HG02759 (cell line): Measurements from ENCODE around the gene USO1.
"Not testable (repeated sequence)": the region's sequence is repeated elsewhere in the genome, so short reads cannot be mapped to it uniquely, and the experiment has no call there.

ENCODE experiments used
- ATAC-seq: cut with Tn5 transposase; IDR thresholded peaks from one replicate; pipeline ENCODE4 v1.9.1; 2021; ENCODE audit warnings: mild to moderate bottlenecking, moderate library complexity; ENCODE audit not compliant: unreplicated experiment

Gene USO1

DNA sequence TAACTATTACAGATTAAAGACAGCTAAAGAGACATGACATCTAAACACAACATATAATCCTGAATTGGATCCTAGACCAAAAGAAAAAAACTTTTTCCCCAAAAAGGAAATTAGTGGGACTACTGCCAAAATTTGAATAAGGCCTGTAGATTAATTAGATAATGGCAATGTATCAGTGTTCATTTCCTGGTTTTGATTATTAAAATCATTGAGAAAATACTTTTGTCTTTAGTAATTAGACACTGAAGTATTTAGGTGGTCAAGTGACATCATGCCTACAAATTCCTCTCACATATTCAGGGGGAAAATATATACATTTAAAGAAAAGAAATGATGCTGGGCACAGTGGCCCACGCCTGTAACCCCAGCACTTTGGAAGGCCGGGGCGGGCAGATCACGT is 10.4 kb upstream of the USO1 start:
- ATAC-seq = no peak

GRCh38 chr4:75714704-75715103 is 9.7 kb upstream of the USO1 start:
- no peak for ATAC-seq

DNA sequence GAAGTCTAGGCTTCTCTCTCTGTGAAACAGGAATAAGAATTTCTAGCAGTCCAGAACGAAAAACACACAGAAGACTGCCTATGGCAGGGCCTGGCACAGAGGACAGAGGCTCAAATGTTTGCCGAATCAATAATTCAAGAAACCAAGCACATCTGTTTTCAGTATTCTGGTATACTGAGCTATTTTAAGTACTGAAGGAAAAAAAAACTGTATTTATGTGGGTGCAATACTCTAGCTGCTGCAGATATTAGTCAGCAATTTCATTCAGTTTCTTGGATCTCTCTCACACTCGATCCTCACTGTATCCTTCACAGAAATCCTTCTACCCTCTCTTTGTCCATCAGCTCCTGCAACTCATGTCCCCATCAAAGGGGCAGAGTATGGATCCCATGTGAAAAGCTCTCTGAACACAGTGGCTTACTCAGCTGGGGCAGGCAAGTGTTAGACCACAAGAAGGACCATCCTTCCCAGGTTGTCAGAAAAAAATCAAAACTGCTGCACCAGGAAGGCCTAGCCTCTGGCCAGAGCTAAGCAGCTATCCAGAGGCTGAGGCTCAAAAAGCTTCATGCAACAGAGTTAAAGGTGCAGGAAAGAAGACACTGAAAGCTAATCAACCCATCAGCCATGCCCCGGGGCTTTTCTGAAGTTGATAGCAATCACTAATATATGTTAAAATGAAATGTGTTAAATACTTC is 9.1 kb upstream of the USO1 start:
- ATAC-seq = no peak

GRCh38 chr4:75716054-75716453 is 8.3 kb upstream of the USO1 start:
- ATAC-seq = not testable (repeated sequence)

- ATAC-seq = no peak
These were observed 7.0 kb upstream of the USO1 start for GRCh38 chr4:75717408-75717807.

DNA sequence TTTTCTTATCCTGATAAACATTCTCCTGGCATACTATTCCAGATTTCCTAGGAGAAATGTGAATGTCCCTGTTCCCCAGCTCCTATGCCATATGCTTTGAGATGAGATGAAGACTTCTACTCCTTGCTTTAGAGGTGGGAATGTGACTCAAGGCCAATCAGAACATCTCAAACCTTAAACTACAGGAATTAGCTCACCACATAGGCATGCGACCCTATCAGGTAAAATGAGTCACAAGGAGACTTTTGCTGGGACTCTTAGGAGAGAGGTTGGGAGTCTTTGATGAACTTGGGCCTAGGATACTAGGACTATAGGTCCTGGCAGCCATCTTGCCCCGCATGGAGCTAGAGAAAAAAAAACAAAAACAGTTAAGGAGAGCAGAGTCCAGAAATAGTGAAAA is 5.8 kb upstream of the USO1 start:
- ATAC-seq = no peak

GRCh38 chr4:75722417-75722816 is 2.0 kb upstream of the USO1 start:
- no peak for ATAC-seq

DNA sequence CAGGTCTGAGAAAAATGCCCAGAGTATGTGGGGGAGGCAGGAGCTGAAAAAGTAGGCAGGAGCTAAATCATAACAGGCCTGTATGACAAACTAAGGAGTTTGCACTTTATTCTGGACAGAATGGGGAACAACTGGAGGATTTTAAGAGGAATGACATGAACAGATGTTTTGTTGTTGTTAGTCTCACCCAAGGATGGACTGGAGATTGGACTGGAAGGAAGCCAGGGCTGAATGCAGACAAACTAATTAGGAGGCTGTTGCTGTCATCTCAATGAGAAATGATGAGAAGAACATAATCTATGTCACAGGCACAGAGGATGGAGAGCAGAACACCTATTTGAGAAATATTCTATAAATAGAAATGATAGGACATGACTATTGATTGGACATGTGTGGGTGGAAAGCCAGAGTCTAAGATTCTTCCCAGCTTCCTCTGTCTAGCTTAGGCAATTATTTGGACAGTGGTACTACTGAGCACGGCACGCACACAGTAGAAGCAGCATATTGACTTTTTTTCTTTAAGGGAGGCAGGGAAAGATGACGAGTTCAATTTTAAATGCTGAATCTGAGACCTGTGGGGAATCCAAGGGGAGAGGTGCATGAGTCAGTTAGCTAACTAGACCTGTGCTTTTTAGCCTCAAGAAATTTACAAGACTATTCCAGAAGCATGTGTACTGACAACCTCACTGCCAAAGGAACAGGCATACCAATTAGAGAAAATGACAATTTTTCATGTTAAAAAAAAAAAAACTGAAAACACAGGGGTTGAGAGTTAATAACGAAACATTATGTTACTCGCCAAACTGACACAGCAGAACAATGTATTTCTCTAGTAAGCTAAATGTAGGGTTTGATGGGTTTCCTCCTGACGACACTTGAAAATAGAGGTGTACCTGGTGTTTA is 963 bp upstream of the USO1 start:
- no peak for ATAC-seq

- ATAC-seq = peak; percentile 56
These were observed 719 bp downstream of the USO1 start for GRCh38 chr4:75724867-75725724.

DNA sequence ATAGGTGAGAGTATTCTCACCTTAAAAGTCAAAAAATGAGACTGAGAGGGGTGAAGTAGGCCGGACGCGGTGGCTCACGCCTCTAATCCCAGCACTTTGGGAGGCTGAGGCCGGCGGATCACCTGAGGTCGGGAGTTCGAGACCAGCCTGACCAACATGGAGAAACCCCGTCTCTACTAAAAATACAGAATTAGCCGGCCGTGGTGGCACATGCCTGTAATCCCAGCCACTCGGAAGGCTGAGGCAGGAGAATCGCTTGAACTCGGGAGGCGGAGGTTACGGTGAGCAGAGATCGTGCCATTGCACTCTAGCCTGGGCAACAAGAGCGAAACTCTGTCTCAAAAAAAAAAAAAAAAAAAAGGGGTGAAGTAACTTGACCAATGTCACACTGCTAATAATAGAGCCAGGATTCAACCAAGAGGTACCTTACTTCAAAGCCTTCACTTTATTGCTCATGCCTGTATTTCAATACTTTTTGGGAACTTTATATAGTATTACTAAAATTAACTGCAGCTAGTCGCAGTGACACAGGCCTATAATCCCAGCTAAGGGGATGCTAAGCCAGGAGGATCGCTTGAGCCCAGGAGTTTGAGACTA is 1.7 kb downstream of the USO1 start:
- not testable (repeated sequence) for ATAC-seq

- no peak for ATAC-seq
These were observed 2.2 kb downstream of the USO1 start for GRCh38 chr4:75726577-75726976.

- ATAC-seq = no peak
These were observed 2.7 kb downstream of the USO1 start for GRCh38 chr4:75727073-75727472.

DNA sequence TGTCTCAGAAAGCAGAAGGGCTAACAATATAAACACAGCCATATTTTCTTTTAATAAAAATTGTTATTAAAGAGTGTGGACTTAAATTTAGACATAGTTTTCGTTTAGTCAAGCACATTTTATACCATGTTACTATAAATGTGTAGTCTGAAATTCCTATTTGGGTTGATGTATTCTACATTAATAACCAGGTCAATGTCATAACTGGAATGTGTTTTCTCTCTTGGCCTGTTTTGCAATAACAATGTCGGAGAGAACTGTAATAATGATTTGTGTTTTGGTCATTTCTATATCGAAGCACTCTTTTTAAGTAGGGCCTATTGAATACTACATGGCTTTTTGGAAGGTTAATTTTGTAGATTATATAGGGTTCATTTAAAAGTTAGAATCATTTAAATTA is 5.5 kb downstream of the USO1 start:
- ATAC-seq = no peak

DNA sequence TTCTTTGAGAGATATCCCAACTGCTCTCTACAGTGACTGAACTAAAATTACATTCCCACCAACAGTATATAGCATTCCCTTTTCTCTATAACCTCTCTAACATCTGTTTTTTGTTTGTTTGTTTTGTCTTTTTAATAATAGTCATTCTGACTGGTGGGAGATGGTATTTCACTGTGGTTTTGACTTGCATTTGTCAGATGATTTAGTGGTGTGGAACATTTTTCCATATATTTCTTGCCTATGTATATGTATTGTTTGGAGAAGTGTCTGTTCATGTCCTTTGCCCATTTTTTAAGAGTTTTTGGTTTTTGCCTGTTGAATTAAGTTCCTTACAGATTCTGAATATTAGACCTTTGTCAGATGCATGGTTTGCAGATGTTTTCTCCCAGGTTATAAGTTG is 9.0 kb downstream of the USO1 start:
- ATAC-seq = no peak

DNA sequence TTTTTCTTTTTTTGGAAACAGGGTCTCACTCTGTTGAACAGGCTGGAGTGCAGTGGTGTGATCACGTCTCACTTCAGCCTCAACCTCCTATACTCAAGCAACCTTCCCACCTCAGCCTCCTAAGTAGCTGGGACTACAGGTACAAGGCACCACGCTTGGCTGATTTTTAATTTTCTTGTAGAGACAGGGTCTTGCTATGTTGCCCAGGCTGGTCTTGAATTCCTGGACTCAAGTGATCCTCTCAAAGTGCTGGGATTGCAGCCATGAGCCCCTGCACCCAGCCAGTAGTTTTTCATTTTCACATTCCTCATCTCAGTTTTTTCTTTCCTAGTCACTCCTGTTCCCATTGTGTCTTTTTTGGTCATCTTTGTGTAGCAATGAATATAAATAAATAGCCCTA is 11.1 kb downstream of the USO1 start:
- no peak for ATAC-seq

- no peak for ATAC-seq
These were observed 12.5 kb downstream of the USO1 start for GRCh38 chr4:75736862-75737261.

DNA sequence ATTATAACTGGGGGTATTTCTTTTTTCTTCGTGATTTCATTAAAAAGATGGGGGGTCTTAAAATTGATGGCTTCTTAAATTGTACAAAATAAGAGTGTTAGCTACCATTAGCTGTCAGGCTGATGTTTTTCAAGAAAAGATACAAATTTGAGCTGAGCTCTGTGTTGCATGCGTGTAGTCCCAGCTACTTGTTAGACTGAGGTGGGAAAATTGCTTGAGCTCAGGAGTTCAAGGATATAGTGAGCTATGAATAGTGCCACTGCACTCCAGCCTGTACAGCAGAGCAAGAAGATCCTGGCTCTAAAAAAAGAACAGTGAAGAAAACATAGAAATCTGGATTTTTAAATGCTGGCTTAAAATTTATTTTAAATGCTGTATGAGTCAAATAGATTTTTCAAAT is 13.0 kb downstream of the USO1 start:
- ATAC-seq = no peak

DNA sequence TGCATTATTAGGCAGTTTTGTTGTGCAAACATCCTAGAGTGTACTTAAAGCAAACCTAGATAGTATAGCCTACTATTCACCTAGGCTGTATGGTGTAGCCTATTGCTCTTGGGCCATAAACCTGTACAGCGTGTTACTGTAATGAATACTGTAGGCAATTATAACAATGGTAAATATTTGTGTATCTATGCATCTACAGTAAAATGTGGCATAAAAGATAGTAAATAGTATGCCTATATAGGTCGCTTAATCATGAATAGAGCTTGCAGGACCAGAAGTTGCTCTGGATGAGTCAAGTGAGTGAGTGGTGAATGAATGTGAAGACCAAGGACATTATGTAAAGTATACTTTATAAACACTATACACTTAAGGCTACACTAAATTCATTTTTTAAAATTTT is 16.6 kb downstream of the USO1 start:
- no peak for ATAC-seq

GRCh38 chr4:75742451-75742850 is 18.1 kb downstream of the USO1 start:
- no peak for ATAC-seq

GRCh38 chr4:75745161-75745560 is 20.8 kb downstream of the USO1 start:
- ATAC-seq = no peak

DNA sequence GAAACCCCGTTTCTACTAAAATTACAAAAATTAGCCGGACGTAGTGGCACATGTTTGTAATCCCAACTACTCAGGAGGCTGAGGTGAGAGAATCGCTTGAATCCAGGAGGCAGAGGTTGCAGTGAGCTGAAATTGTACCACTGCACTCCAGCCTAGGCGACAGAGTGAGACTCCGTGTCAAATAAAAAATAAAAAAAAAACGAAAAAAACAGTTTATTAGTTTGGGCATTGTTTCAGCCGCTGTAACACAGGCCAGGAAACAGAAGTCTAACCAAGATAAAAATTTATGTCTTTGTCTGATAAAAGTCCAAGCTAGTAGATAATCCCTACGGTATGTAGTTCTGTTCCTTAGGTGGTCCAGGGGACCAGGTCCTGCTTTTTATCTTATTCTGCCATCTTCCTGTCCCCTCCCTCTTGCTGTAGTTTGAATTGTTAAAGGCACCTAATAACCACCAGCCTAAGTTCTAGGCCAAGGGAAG is 21.4 kb downstream of the USO1 start:
- no peak for ATAC-seq
